Esophagus squamous epithelium (tissue), 5 donors: ENCODE data around the gene PDAP1. TPM values are rescaled to one million over a fixed set of nuclear protein-coding genes. Genes with fewer than 3 reads are reported as not detected.

ENCODE experiments used
- DNase-seq: peaks from one replicate; lab custom pipeline; 2025; lab: John Stamatoyannopoulos, UW
- H3K27ac ChIP-seq, 4 donors: fragments of 200-600 bp; sonication (generic); one replicate each; pipeline ENCODE4 v1.5.1; 2016 to 2019; ENCODE audit warnings: mild to moderate bottlenecking in 1 of 4
- H3K27me3 ChIP-seq, 4 donors: fragments of 200-600 bp; sonication (generic); 1 replicate in 3 of 4; 2 replicates in 1 of 4; pipeline versions ENCODE4 v1.5.1 to v1.6.0; 2017 to 2021; ENCODE audit warnings: antibody characterized with exemption in 1 of 4
- H3K36me3 ChIP-seq, 3 donors: fragments of 200-600 bp; sonication (generic); one replicate each; pipeline ENCODE4 v1.5.1; 2016 to 2019
- H3K4me1 ChIP-seq, 3 donors: fragments of 200-600 bp; sonication (generic); one replicate each; pipeline ENCODE4 v1.5.1; 2017 to 2019
- H3K4me3 ChIP-seq, 4 donors: fragments of 200-600 bp; sonication (generic); 1 replicate in 3 of 4; 2 replicates in 1 of 4; pipeline ENCODE4 v1.5.1; 2016 to 2019; ENCODE audit warnings: mild to moderate bottlenecking in 2 of 4, moderate library complexity in 1 of 4
- H3K9me3 ChIP-seq, 3 donors: fragments of 200-600 bp; sonication (generic); one replicate each; pipeline ENCODE4 v1.5.1; 2016 to 2019
- CTCF ChIP-seq, 6 experiments: fragments of 450-650 bp in 4 of 6; fragments of 200-600 bp in 2 of 6; sonication (generic) in 2 of 6; IDR thresholded peaks; one replicate each; pipeline ENCODE4 v1.5.1; 2016 to 2019; ENCODE audit warnings: antibody characterized with exemption in 6 of 6, mild to moderate bottlenecking in 4 of 6, moderate library complexity in 4 of 6
- POLR2A ChIP-seq, 4 donors: fragments of 450-650 bp; IDR thresholded peaks; one replicate each; pipeline ENCODE4 v1.6.1; 2017; ENCODE audit warnings: antibody characterized with exemption in 4 of 4, mild to moderate bottlenecking in 4 of 4, moderate library complexity in 3 of 4
- WGBS, 2 donors: methylation state at CpG; one replicate each; pipeline ENCODE4 v1.1.5; 2018; 5-methylcytosine and 5-hydroxymethylcytosine counted together
- intact Hi-C: fragments of 100-400 bp; cut with DNase I; formaldehyde crosslinking; loops from one replicate; pipeline ENCODE4 v1.15.0; 2022
- total RNA-seq, 4 donors: library from RNA; depleted of rRNA; stranded (reverse); fragments of >200 nt; gene quantifications; one replicate each; pipeline ENCODE4 v1.1.0, GENCODE V29; 2016
- donor health status: DM: yes; HTN: yes; CAD: no.

PDAP1 gene
- total RNA-seq, 4 donors from 2014 or later, result 79.2 to 120 (median 98.3) TPM

GRCh38 chr7:99409192-99409572 lies 785 bp upstream of the PDAP1 start:
- Histone ChIP-seq H3K4me1 (peaks cover 22 to 56% (median 24%) of the 10 kb centered on the region in 3 donors), H3K4me3 (peak overlapping the region; percentile 74 to 98 (median 92)), H3K36me3 (peaks cover 6 to 56% (median 21%) of the 10 kb centered on the region in 3 donors), H3K27me3 (no peaks in the 10 kb centered on the region), H3K27ac (peak overlapping the region; percentile 96 to 99 (median 98)), H3K9me3 (no peaks in the 10 kb centered on the region)
- WGBS, 2 donors, result 0% methylated on average over 17 to 18 of the region's 18 CpGs
- intact Hi-C loops, result no loop called here
- no peak for TF ChIP-seq CTCF (IDR thresholded peaks at IDR 0.05)
- no peak for TF ChIP-seq POLR2A (IDR thresholded peaks at IDR 0.05)
- no peak for DNase-seq

- no peaks in the 10 kb centered on the region for H3K9me3 ChIP-seq
- intact Hi-C loops, result no loop called here
- TF ChIP-seq CTCF (IDR thresholded peaks at IDR 0.05) (no peak), POLR2A (IDR thresholded peaks at IDR 0.05) (no peak)
- peaks cover 22 to 58% (median 24%) of the 10 kb centered on the region in 3 donors for H3K4me1 ChIP-seq
- WGBS, 2 donors, result 0% methylated on average over 24 to 28 of the region's 28 CpGs
- peak overlapping the region; percentile 74 to 98 (median 92) for H3K4me3 ChIP-seq
- H3K27me3 ChIP-seq, result no peaks in the 10 kb centered on the region
- DNase-seq, result no peak
- peaks cover 6 to 56% (median 19%) of the 10 kb centered on the region in 3 donors for H3K36me3 ChIP-seq
- H3K27ac ChIP-seq, result peak overlapping the region; percentile 96 to 99 (median 98)
These were observed 472 bp downstream of the PDAP1 start for GRCh38 chr7:99407872-99408378.

- WGBS, 2 donors, result 70 to 83% methylated on average over 1 of the region's 1 CpG
- H3K4me1 ChIP-seq, result peaks cover 22 to 58% (median 24%) of the 10 kb centered on the region in 3 donors
- intact Hi-C loops, result no loop called here
- H3K9me3 ChIP-seq, result no peaks in the 10 kb centered on the region
- peaks cover 6 to 56% (median 20%) of the 10 kb centered on the region in 3 donors for H3K36me3 ChIP-seq
- no peak for TF ChIP-seq POLR2A (IDR thresholded peaks at IDR 0.05)
- TF ChIP-seq CTCF (IDR thresholded peaks at IDR 0.05), result no peak
- no peaks in the 10 kb centered on the region for H3K27me3 ChIP-seq
- peak overlapping the region in 1 of 4 donors; percentile 74 for H3K4me3 ChIP-seq
- no peak for DNase-seq
- H3K27ac ChIP-seq, result peak overlapping the region in 1 of 4 donors; percentile 98
These were observed 1.8 kb downstream of the PDAP1 start for GRCh38 chr7:99406557-99406956.

- Histone ChIP-seq H3K36me3 (peaks cover 9 to 58% (median 23%) of the 10 kb centered on the region in 3 donors), H3K27ac (no peak overlapping the region), H3K4me3 (no peak overlapping the region), H3K27me3 (no peaks in the 10 kb centered on the region), H3K9me3 (no peaks in the 10 kb centered on the region), H3K4me1 (peaks cover 19 to 46% (median 20%) of the 10 kb centered on the region in 3 donors)
- no peak for DNase-seq
- TF ChIP-seq POLR2A (IDR thresholded peaks at IDR 0.05), result no peak
- no peak for TF ChIP-seq CTCF (IDR thresholded peaks at IDR 0.05)
- intact Hi-C loops, result no loop called here
- 82 to 89% methylated on average over 8 of the region's 10 CpGs for WGBS, 2 donors
These were observed 3.4 kb downstream of the PDAP1 start for GRCh38 chr7:99404977-99405320.

GRCh38 chr7:99404235-99404976 lies 4.0 kb downstream of the PDAP1 start:
- Histone ChIP-seq H3K27ac (no peak overlapping the region), H3K36me3 (peaks cover 14 to 63% (median 28%) of the 10 kb centered on the region in 3 donors), H3K9me3 (no peaks in the 10 kb centered on the region), H3K4me3 (no peak overlapping the region), H3K4me1 (peaks cover 17 to 41% (median 17%) of the 10 kb centered on the region in 3 donors), H3K27me3 (no peaks in the 10 kb centered on the region)
- WGBS, 2 donors, result 38 to 69% methylated on average over 3 to 18 of the region's 18 CpGs
- no peak for TF ChIP-seq CTCF (IDR thresholded peaks at IDR 0.05)
- no peak for TF ChIP-seq POLR2A (IDR thresholded peaks at IDR 0.05)
- intact Hi-C loops, result no loop called here
- DNase-seq, result no peak
